Measurements from ENCODE around the gene PFDN6.
"Not testable (repeated sequence)": the region's sequence is repeated elsewhere in the genome, so short reads cannot be mapped to it uniquely, and the experiment has no call there.

- TF ChIP-seq TEAD4 (IDR thresholded peaks at IDR 0.05; ENCODE audit: borderline replicate concordance, insufficient read depth); CTCF (IDR thresholded peaks at IDR 0.05); MEF2A (IDR thresholded peaks at IDR 0.05; ENCODE audit: borderline replicate concordance, low read depth): not testable (repeated sequence)
Measured at GRCh38 chr6:33275795-33276580, 13.4 kb upstream of the PFDN6 start.

Measured in SK-N-SH (cell line).